Osteoblast (primary cell): ENCODE measurements around the gene KIRREL3. TPM values are rescaled to one million over a fixed set of nuclear protein-coding genes. Genes with fewer than 3 reads are reported as not detected.
A peak's percentile ranks its signal among the peaks of the same experiment; 100 is the strongest.

Experiments
- DNase-seq: peaks from one replicate; pipeline ENCODE4 v3.0.0; 2011; ENCODE audit warnings: low spot score, mixed read lengths; ENCODE audit not compliant: insufficient read length; ENCODE audit errors: missing footprints
- H2AFZ ChIP-seq: 2 replicates; pipeline ENCODE4 v1.6.0; 2011; ENCODE audit warnings: mild to moderate bottlenecking, low read length
- H3K27ac ChIP-seq: 2 replicates; pipeline ENCODE4 v1.5.1; 2011; ENCODE audit warnings: mild to moderate bottlenecking, low read depth, low read length, moderate library complexity
- H3K27me3 ChIP-seq: 2 replicates; pipeline ENCODE4 v1.6.0; 2012; ENCODE audit warnings: mild to moderate bottlenecking, control low read depth, inconsistent platforms, low read length, moderate library complexity; ENCODE audit not compliant: insufficient read depth
- H3K36me3 ChIP-seq: 2 replicates; pipeline ENCODE4 v1.5.1; 2011; ENCODE audit warnings: mild to moderate bottlenecking, low read length, control low read depth, moderate library complexity; ENCODE audit not compliant: insufficient read depth
- H3K4me1 ChIP-seq: 2 replicates; pipeline ENCODE4 v1.5.1; 2011; ENCODE audit warnings: mild to moderate bottlenecking, low read length, control low read depth, moderate library complexity; ENCODE audit not compliant: insufficient read depth
- H3K4me2 ChIP-seq: 2 replicates; pipeline ENCODE4 v1.6.0; 2011; ENCODE audit warnings: mild to moderate bottlenecking, low read length; ENCODE audit not compliant: insufficient read depth
- H3K4me3 ChIP-seq: fragments of 200-600 bp; sonication (generic); 3 replicates; pipeline ENCODE4 v1.5.1; 2012; ENCODE audit warnings: mild to moderate bottlenecking, low read length, inconsistent platforms; ENCODE audit not compliant: insufficient read depth
- H3K79me2 ChIP-seq: 2 replicates; pipeline ENCODE4 v1.6.0; 2012; ENCODE audit warnings: mild to moderate bottlenecking, low read length, control low read depth, inconsistent platforms; ENCODE audit not compliant: insufficient read depth
- H3K9me3 ChIP-seq: 2 replicates; pipeline ENCODE4 v1.5.1; 2011; ENCODE audit warnings: low read depth, low read length, control low read depth
- H4K20me1 ChIP-seq: 2 replicates; pipeline ENCODE4 v1.6.0; 2012; ENCODE audit warnings: mild to moderate bottlenecking, low read length, control low read depth; ENCODE audit not compliant: insufficient read depth
- CTCF ChIP-seq: IDR thresholded peaks from 2 replicates; pipeline ENCODE4 v1.5.1; 2011; ENCODE audit warnings: mild to moderate bottlenecking, low read depth, low read length, moderate library complexity; ENCODE audit errors: extremely low read depth
- total RNA-seq: library from RNA; depleted of rRNA; stranded (reverse); fragments of >200 nt; gene quantifications from 2 replicates; pipeline ENCODE4 v1.2.3, GENCODE V29; 2012

The KIRREL3 gene
- total RNA-seq, 1 donor = 3.6 TPM

- Histone ChIP-seq H3K4me3 (no peak overlapping the region), H3K79me2 (no peaks in the 10 kb centered on the region), H3K4me1 (peaks cover 18% of the 10 kb centered on the region), H2AFZ (no peak overlapping the region), H4K20me1 (no peaks in the 10 kb centered on the region), H3K27me3 (no peaks in the 10 kb centered on the region), H3K36me3 (no peaks in the 10 kb centered on the region), H3K27ac (no peak overlapping the region), H3K4me2 (no peak overlapping the region), H3K9me3 (no peaks in the 10 kb centered on the region)
- no peak for TF ChIP-seq CTCF
- DNase-seq = no peak
Observed at GRCh38 chr11:126482586-126483108, 517.9 kb downstream of the KIRREL3 start.

- H3K4me1 ChIP-seq = peaks cover 18% of the 10 kb centered on the region
- no peaks in the 10 kb centered on the region for H3K79me2 ChIP-seq
- no peak overlapping the region for H3K4me3 ChIP-seq
- TF ChIP-seq CTCF = no peak
- H3K9me3 ChIP-seq = no peaks in the 10 kb centered on the region
- H3K27me3 ChIP-seq = no peaks in the 10 kb centered on the region
- no peaks in the 10 kb centered on the region for H4K20me1 ChIP-seq
- no peaks in the 10 kb centered on the region for H3K36me3 ChIP-seq
- no peak overlapping the region for H3K27ac ChIP-seq
- no peak overlapping the region for H2AFZ ChIP-seq
- H3K4me2 ChIP-seq = no peak overlapping the region
- DNase-seq = no peak
Observed at GRCh38 chr11:126481303-126481680, 519.3 kb downstream of the KIRREL3 start.

DNA sequence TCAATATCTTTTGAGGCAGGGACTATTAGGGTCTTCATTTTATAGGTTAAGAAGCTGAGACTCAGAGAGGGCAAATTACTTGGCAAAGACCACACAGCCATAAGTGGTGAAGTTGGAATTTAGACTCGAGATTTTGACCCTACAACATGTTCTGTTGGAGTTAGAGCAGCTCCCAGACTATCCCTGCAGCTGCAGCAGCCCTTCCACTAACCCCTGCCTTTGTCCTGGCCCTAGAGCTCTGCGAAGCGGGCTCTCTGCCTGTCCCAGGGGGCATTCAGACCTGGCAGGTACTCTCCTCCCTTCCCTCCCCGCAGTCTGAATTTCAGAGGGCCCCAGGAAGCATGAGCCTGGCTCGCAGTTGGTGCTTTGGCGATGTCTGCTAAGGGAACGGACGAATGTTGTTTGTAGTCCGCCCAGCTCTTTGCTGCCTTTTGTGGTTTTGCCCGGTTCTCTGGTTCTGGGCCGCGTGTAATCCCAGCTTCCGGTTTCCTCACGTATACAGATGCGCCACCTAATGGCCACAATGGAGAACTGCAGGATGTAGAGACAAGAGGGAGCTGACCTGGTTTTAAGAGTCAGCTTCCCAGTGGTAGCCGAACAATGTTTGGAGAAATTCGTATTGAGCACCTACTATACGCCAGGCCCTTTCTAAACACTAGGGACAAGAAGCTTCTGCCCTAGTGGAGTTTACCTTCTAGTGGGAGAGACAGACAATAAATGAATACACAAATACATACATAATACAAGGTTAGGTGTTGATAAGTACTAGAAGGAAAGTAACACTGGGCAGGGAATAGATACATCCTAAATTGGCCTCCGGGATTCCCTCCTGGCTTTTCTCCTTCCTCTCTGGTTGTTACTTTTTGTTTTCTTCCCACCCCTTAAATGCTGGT, 519.9 kb downstream of the KIRREL3 start:
- no peaks in the 10 kb centered on the region for H3K79me2 ChIP-seq
- DNase-seq = peak; percentile 98
- H3K4me3 ChIP-seq = peak overlapping the region; percentile 61
- H3K4me1 ChIP-seq = peaks cover 16% of the 10 kb centered on the region
- H3K4me2 ChIP-seq = peak overlapping the region; percentile 85
- peak overlapping the region; percentile 52 for H3K27ac ChIP-seq
- no peaks in the 10 kb centered on the region for H3K9me3 ChIP-seq
- no peaks in the 10 kb centered on the region for H3K36me3 ChIP-seq
- peak; percentile 95 for TF ChIP-seq CTCF
- H4K20me1 ChIP-seq = no peaks in the 10 kb centered on the region
- no peaks in the 10 kb centered on the region for H3K27me3 ChIP-seq
- peak overlapping the region; percentile 96 for H2AFZ ChIP-seq

- no peaks in the 10 kb centered on the region for H3K36me3 ChIP-seq
- H3K27me3 ChIP-seq = no peaks in the 10 kb centered on the region
- no peak overlapping the region for H3K27ac ChIP-seq
- no peaks in the 10 kb centered on the region for H4K20me1 ChIP-seq
- no peak overlapping the region for H3K4me2 ChIP-seq
- no peak for DNase-seq
- TF ChIP-seq CTCF = no peak
- no peak overlapping the region for H3K4me3 ChIP-seq
- H3K9me3 ChIP-seq = no peaks in the 10 kb centered on the region
- H2AFZ ChIP-seq = peak overlapping the region; percentile 96
- peaks cover 11% of the 10 kb centered on the region for H3K4me1 ChIP-seq
- no peaks in the 10 kb centered on the region for H3K79me2 ChIP-seq
Observed at GRCh38 chr11:126480015-126480409, 520.6 kb downstream of the KIRREL3 start.
